HCT116 (cell line): ENCODE data around the gene PPP1R14C. TPM values are rescaled to one million over a fixed set of nuclear protein-coding genes. Genes with fewer than 3 reads are reported as not detected.

Source experiments
- ATAC-seq: fragments of 200-7000 bp; cut with Tn5 transposase; 2 replicates; pipeline ENCODE4 v1.9.1; 2020; ENCODE audit warnings: mild to moderate bottlenecking, moderate library complexity
- BruUV-seq: library from RNA; stranded (reverse); fragments of 400-500 nt; replicated peaks from 2 replicates; lab custom pipeline; 2021; lab: Mats Ljungman, UMichigan
- CTCF ChIA-PET: fragments of 300-600 bp; sonication (Branson Sonifier 250); formaldehyde crosslinking; loops from one replicate; lab custom pipeline; 2021; ENCODE audit warnings: antibody characterized with exemption; lab: Charles Lee
- POLR2A ChIA-PET: fragments of 300-600, 350-600 bp; sonication (Branson Sonifier 250); formaldehyde crosslinking; loops from one replicate; lab custom pipeline; 2021; ENCODE audit warnings: antibody characterized with exemption; lab: Charles Lee
- RAD21 ChIA-PET, 2 experiments: fragments of 300-600 bp; sonication (Branson Sonifier 250); formaldehyde crosslinking; loops; one replicate each; lab custom pipeline; 2023; ENCODE audit warnings: low total read pairs in 2 of 2; ENCODE audit not compliant: uncharacterized antibody in 2 of 2, unreplicated experiment in 2 of 2, low non-redundant PET in 1 of 2; lab: Charles Lee
- DNase-seq: peaks from one replicate; pipeline ENCODE4 v3.0.0-alpha.2; 2010; ENCODE audit warnings: low read depth, low spot score
- H2AFZ ChIP-seq: fragments of 200-600 bp; shearing (Covaris generic), sonication (generic); 2 replicates; pipeline ENCODE4 v1.6.1; 2017; ENCODE audit warnings: low read depth, mixed run types, mixed read lengths, antibody characterized with exemption, low read length; ENCODE audit not compliant: poor library complexity, severe bottlenecking
- H3K27ac ChIP-seq: 2 replicates; pipeline ENCODE4 v1.5.1; 2012; ENCODE audit warnings: low read depth, low read length
- H3K27me3 ChIP-seq: fragments of 200-600 bp; sonication (generic); 2 replicates; pipeline ENCODE4 v1.6.1; 2016; ENCODE audit warnings: mixed run types, low read length, mixed read lengths; ENCODE audit not compliant: insufficient read depth
- H3K36me3 ChIP-seq, 2 experiments: fragments of 200-500 bp in 1 of 2; fragments of 200-600 bp in 1 of 2; sonication (Bioruptor generic) in 1 of 2; sonication (generic) in 1 of 2; 2 replicates each; pipeline versions ENCODE4 v1.5.1 to v1.6.1; 2014 to 2016; ENCODE audit warnings: low read length in 2 of 2, inconsistent platforms in 1 of 2, mixed read lengths in 1 of 2, mixed run types in 1 of 2; ENCODE audit not compliant: insufficient read depth in 2 of 2, control insufficient read depth in 1 of 2
- H3K4me1 ChIP-seq, 2 experiments: fragments of 200-600 bp in 1 of 2; sonication (generic) in 1 of 2; 2 replicates each; pipeline versions ENCODE4 v1.5.1 to v1.6.1; 2012 to 2017; ENCODE audit warnings: low read length in 2 of 2, inconsistent platforms in 1 of 2, mild to moderate bottlenecking in 1 of 2, mixed read lengths in 1 of 2, mixed run types in 1 of 2, moderate library complexity in 1 of 2; ENCODE audit not compliant: insufficient read depth in 2 of 2, control insufficient read depth in 1 of 2
- H3K4me2 ChIP-seq: fragments of 200-600 bp; sonication (generic); 2 replicates; pipeline ENCODE4 v1.6.1; 2017; ENCODE audit warnings: mixed run types, low read length, mixed read lengths
- H3K4me3 ChIP-seq, 2 experiments: fragments of 200-600 bp in 1 of 2; sonication (generic) in 1 of 2; replicated peaks in 1 of 2; 2 replicates each; pipeline ENCODE4 v1.5.1; 2011 to 2016; ENCODE audit warnings: low read length in 2 of 2, control low read depth in 1 of 2, low read depth in 1 of 2, mild to moderate bottlenecking in 1 of 2, mixed read lengths in 1 of 2, mixed run types in 1 of 2
- H3K79me2 ChIP-seq: fragments of 200-600 bp; sonication (generic); 2 replicates; pipeline ENCODE4 v1.6.1; 2017; ENCODE audit warnings: mild to moderate bottlenecking, mixed run types, low read length, moderate library complexity, mixed read lengths; ENCODE audit not compliant: insufficient read depth
- H3K9ac ChIP-seq: fragments of 200-600 bp; sonication (generic); 2 replicates; pipeline ENCODE4 v1.6.1; 2016; ENCODE audit warnings: low read length, mixed read lengths
- H3K9me2 ChIP-seq: fragments of 200-600 bp; sonication (generic), shearing (Covaris generic); 2 replicates; pipeline ENCODE4 v1.6.1; 2017; ENCODE audit warnings: mixed run types, mild to moderate bottlenecking, moderate library complexity; ENCODE audit not compliant: insufficient read depth
- H3K9me3 ChIP-seq, 2 experiments: fragments of 200-500 bp in 1 of 2; fragments of 200-600 bp in 1 of 2; sonication (Bioruptor generic) in 1 of 2; sonication (generic) in 1 of 2; 2 replicates each; pipeline ENCODE4 v1.6.1; 2014 to 2017; ENCODE audit warnings: low read length in 2 of 2, mixed read lengths in 2 of 2, inconsistent platforms in 1 of 2, low read depth in 1 of 2, mild to moderate bottlenecking in 1 of 2, mixed run types in 1 of 2, moderate library complexity in 1 of 2; ENCODE audit not compliant: control insufficient read depth in 1 of 2, insufficient read depth in 1 of 2
- H4K20me1 ChIP-seq: fragments of 200-600 bp; sonication (generic), shearing (Covaris generic); 2 replicates; pipeline ENCODE4 v1.6.1; 2017; ENCODE audit warnings: mixed run types, mild to moderate bottlenecking, moderate library complexity; ENCODE audit not compliant: insufficient read depth
- CEBPB ChIP-seq: IDR thresholded peaks from 2 replicates; pipeline ENCODE4 v1.6.1; 2012; ENCODE audit warnings: low read depth
- EZH2 ChIP-seq: fragments of 200-600 bp; sonication (generic); IDR thresholded peaks from 2 replicates; pipeline ENCODE4 v1.6.1; 2017; ENCODE audit warnings: antibody characterized with exemption, mixed run types
- SIN3A ChIP-seq: IDR thresholded peaks from 2 replicates; pipeline ENCODE4 v1.6.1; 2012; ENCODE audit warnings: low read depth
- TCF7L2 ChIP-seq: IDR thresholded peaks from 2 replicates; pipeline ENCODE4 v1.7.0; 2011; ENCODE audit warnings: borderline replicate concordance, inconsistent platforms; ENCODE audit not compliant: insufficient read depth, insufficient read length; ENCODE audit errors: extremely low read depth
- intact Hi-C: fragments of 100-400 bp; cut with micrococcal nuclease; formaldehyde crosslinking; loops from 2 replicates; pipeline ENCODE4 v1.10.0; 2022
- total RNA-seq: library from RNA; stranded (reverse); gene quantifications from one replicate; pipeline ENCODE4 v1.2.1, GENCODE V29; 2021; ENCODE audit not compliant: unreplicated experiment
- TF ChIP-seq, protein P1 (sequence below): IDR thresholded peaks from 2 replicates; pipeline ENCODE4 v1.6.1; 2012; ENCODE audit warnings: low read depth
- TF ChIP-seq, protein P2 (sequence below), 3 experiments: fragments of 200-600 bp in 1 of 3; sonication (generic) in 1 of 3; IDR thresholded peaks in 2 of 3; conservative IDR thresholded peaks in 1 of 3; 2 replicates each; pipeline ENCODE4 v1.5.1; 2012 to 2017; ENCODE audit warnings: low read depth in 2 of 3, low read length in 2 of 3, antibody characterized with exemption in 1 of 3, borderline replicate concordance in 1 of 3, control low read depth in 1 of 3, mild to moderate bottlenecking in 1 of 3, mixed read lengths in 1 of 3, mixed run types in 1 of 3, moderate library complexity in 1 of 3; ENCODE audit not compliant: insufficient read depth in 1 of 3
- TF ChIP-seq, protein P3 (sequence below): IDR thresholded peaks from 2 replicates; pipeline ENCODE4 v1.6.1; 2012
- TF ChIP-seq, protein P4 (sequence below): IDR thresholded peaks from 2 replicates; pipeline ENCODE4 v1.6.1; 2012

The PPP1R14C gene
- total RNA-seq, 1 experiment from 2014 or later = 7.8 TPM

DNA sequence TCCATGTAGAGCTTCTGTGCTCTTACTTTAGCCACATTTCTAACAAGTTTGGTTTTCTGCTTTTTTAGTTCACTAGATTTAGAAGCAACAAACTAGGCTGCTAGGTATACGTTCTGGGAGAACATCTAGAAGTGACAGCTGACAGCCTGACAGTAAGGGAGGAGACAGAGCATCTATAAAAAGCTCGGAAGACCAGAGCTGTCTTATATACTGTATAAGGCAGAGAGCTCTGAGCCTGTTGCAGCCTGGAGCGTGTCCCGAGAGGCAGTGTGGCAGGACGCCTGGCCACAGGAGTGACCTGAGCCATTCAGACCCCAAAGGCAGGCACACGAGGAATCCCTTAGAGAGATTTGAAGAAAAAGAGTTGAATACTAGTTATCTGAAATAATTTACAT lies 24.6 kb downstream of the PPP1R14C start (continued):
- TF ChIP-seq, protein P1, sequence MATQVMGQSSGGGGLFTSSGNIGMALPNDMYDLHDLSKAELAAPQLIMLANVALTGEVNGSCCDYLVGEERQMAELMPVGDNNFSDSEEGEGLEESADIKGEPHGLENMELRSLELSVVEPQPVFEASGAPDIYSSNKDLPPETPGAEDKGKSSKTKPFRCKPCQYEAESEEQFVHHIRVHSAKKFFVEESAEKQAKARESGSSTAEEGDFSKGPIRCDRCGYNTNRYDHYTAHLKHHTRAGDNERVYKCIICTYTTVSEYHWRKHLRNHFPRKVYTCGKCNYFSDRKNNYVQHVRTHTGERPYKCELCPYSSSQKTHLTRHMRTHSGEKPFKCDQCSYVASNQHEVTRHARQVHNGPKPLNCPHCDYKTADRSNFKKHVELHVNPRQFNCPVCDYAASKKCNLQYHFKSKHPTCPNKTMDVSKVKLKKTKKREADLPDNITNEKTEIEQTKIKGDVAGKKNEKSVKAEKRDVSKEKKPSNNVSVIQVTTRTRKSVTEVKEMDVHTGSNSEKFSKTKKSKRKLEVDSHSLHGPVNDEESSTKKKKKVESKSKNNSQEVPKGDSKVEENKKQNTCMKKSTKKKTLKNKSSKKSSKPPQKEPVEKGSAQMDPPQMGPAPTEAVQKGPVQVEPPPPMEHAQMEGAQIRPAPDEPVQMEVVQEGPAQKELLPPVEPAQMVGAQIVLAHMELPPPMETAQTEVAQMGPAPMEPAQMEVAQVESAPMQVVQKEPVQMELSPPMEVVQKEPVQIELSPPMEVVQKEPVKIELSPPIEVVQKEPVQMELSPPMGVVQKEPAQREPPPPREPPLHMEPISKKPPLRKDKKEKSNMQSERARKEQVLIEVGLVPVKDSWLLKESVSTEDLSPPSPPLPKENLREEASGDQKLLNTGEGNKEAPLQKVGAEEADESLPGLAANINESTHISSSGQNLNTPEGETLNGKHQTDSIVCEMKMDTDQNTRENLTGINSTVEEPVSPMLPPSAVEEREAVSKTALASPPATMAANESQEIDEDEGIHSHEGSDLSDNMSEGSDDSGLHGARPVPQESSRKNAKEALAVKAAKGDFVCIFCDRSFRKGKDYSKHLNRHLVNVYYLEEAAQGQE = no peak
- TF ChIP-seq TCF7L2 (no peak), CEBPB (no peak)
- TF ChIP-seq, protein P2, sequence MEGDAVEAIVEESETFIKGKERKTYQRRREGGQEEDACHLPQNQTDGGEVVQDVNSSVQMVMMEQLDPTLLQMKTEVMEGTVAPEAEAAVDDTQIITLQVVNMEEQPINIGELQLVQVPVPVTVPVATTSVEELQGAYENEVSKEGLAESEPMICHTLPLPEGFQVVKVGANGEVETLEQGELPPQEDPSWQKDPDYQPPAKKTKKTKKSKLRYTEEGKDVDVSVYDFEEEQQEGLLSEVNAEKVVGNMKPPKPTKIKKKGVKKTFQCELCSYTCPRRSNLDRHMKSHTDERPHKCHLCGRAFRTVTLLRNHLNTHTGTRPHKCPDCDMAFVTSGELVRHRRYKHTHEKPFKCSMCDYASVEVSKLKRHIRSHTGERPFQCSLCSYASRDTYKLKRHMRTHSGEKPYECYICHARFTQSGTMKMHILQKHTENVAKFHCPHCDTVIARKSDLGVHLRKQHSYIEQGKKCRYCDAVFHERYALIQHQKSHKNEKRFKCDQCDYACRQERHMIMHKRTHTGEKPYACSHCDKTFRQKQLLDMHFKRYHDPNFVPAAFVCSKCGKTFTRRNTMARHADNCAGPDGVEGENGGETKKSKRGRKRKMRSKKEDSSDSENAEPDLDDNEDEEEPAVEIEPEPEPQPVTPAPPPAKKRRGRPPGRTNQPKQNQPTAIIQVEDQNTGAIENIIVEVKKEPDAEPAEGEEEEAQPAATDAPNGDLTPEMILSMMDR (IDR thresholded peaks at IDR 0.05 in 2 of 3, conservative IDR thresholded peaks at IDR 0.05 in 1 of 3; ENCODE audit: borderline replicate concordance in 1 of 3, insufficient read depth in 1 of 3, low read depth in 2 of 3, low read length in 2 of 3) = no peak
- TF ChIP-seq, protein P3, sequence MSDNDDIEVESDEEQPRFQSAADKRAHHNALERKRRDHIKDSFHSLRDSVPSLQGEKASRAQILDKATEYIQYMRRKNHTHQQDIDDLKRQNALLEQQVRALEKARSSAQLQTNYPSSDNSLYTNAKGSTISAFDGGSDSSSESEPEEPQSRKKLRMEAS = no peak

DNA sequence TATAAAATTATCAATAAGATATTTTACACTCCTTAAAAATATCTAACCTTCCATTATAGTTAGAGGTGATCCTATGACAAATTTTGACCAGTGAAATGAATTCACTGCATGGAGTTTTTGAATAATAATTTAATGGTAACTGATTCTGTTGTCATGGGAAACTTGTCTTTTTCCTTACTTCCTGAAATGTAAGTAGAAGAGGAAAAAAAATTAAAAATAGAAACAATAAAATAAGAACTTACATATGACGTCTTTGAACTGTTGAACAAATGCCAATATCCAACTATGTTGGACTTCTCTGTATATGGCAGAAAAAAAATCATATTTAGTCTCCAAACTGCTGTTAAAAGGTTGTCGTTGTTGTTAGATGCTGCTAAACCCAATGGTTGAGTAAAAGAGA lies 26.3 kb downstream of the PPP1R14C start:
- peaks cover 15 to 29% of the 10 kb centered on the region in 2 experiments for H3K4me1 ChIP-seq
- H3K79me2 ChIP-seq = no peaks in the 10 kb centered on the region
- ATAC-seq (no peak), DNase-seq (no peak)
- no peak overlapping the region for H3K9ac ChIP-seq
- no TSS peak for BruUV-seq
- no peak overlapping the region for H2AFZ ChIP-seq
- RAD21 ChIA-PET = no interaction called here
- no peaks in the 10 kb centered on the region for H3K9me2 ChIP-seq
- H3K27ac ChIP-seq = no peak overlapping the region
- TF ChIP-seq, protein P2 (IDR thresholded peaks at IDR 0.05 in 2 of 3, conservative IDR thresholded peaks at IDR 0.05 in 1 of 3; ENCODE audit: borderline replicate concordance in 1 of 3, insufficient read depth in 1 of 3, low read depth in 2 of 3, low read length in 2 of 3) = no peak
- TF ChIP-seq, protein P4, sequence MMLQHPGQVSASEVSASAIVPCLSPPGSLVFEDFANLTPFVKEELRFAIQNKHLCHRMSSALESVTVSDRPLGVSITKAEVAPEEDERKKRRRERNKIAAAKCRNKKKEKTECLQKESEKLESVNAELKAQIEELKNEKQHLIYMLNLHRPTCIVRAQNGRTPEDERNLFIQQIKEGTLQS = no peak
- TF ChIP-seq SIN3A (no peak), EZH2 (no peak)
- TF ChIP-seq, all 23 proteins: peak for 0
- H3K9me3 ChIP-seq = no peaks in the 10 kb centered on the region
- no peaks in the 10 kb centered on the region for H4K20me1 ChIP-seq
- no peaks in the 10 kb centered on the region for H3K27me3 ChIP-seq
- H3K4me2 ChIP-seq = peak overlapping the region; percentile 39; the same call in 1 of the 2 replicates
- ChIA-PET POLR2A (no interaction called here), CTCF (no interaction called here)
- intact Hi-C loops = no loop called here
- no peak overlapping the region for H3K4me3 ChIP-seq
- no peaks in the 10 kb centered on the region for H3K36me3 ChIP-seq
